DOHH2 (cell line): ENCODE measurements around the gene FDXR.

Experiments used
- H3F3A ChIP-seq: fragments of 200-600 bp; sonication (generic), shearing (Covaris generic); 2 replicates; pipeline ENCODE4 v1.6.0; 2016; ENCODE audit warnings: antibody characterized with exemption, mild to moderate bottlenecking; ENCODE audit not compliant: control insufficient read depth, insufficient read depth
- H3K27ac ChIP-seq: fragments of 200-600 bp; sonication (generic); 2 replicates; pipeline ENCODE4 v1.5.1; 2014; ENCODE audit warnings: low read depth, mild to moderate bottlenecking, low read length, moderate library complexity
- H3K27me3 ChIP-seq: fragments of 200-600 bp; sonication (generic); 2 replicates; pipeline ENCODE4 v1.6.1; 2014; ENCODE audit warnings: mild to moderate bottlenecking, low read length, mixed read lengths; ENCODE audit not compliant: control insufficient read depth
- H3K36me3 ChIP-seq: fragments of 200-600 bp; sonication (generic); 2 replicates; pipeline ENCODE4 v1.6.1; 2014; ENCODE audit warnings: mild to moderate bottlenecking, low read length, moderate library complexity, mixed read lengths; ENCODE audit not compliant: control insufficient read depth
- H3K4me1 ChIP-seq: fragments of 200-600 bp; sonication (generic); 2 replicates; pipeline ENCODE4 v1.6.1; 2014; ENCODE audit warnings: mild to moderate bottlenecking, low read length, mixed read lengths; ENCODE audit not compliant: control insufficient read depth
- H3K4me2 ChIP-seq: fragments of 200-600 bp; sonication (generic); 2 replicates; pipeline ENCODE4 v1.6.0; 2014; ENCODE audit warnings: mild to moderate bottlenecking, low read length, moderate library complexity
- H3K4me3 ChIP-seq: fragments of 200-600 bp; sonication (generic); 2 replicates; pipeline ENCODE4 v1.5.1; 2014; ENCODE audit warnings: mild to moderate bottlenecking, low read length, mixed read lengths
- H3K79me2 ChIP-seq: fragments of 200-600 bp; sonication (generic); 2 replicates; pipeline ENCODE4 v1.6.1; 2014; ENCODE audit warnings: mild to moderate bottlenecking, low read length, mixed read lengths; ENCODE audit not compliant: control insufficient read depth
- H3K9me2 ChIP-seq: fragments of 200-600 bp; sonication (generic); replicated peaks from 2 replicates; pipeline ENCODE4 v1.6.1; 2014; ENCODE audit warnings: mild to moderate bottlenecking, low read length, mixed read lengths; ENCODE audit not compliant: control insufficient read depth
- H3K9me3 ChIP-seq: fragments of 200-600 bp; sonication (generic); 2 replicates; pipeline ENCODE4 v1.6.1; 2014; ENCODE audit warnings: antibody characterized with exemption, low read length, mixed read lengths; ENCODE audit not compliant: control insufficient read depth, insufficient read depth
- H4K20me1 ChIP-seq: fragments of 200-600 bp; sonication (generic); 2 replicates; pipeline ENCODE4 v1.6.0; 2014; ENCODE audit warnings: low read depth, mild to moderate bottlenecking, antibody characterized with exemption, low read length, moderate library complexity; ENCODE audit not compliant: control insufficient read depth, insufficient read depth
- CTCF ChIP-seq: fragments of 200-600 bp; sonication (generic); IDR thresholded peaks from one replicate; pipeline ENCODE4 v1.5.1; 2014; ENCODE audit warnings: antibody characterized with exemption, mild to moderate bottlenecking, low read depth, low read length; ENCODE audit not compliant: poor library complexity, severe bottlenecking
- EZH2phosphoT487 ChIP-seq: fragments of 200-600 bp; sonication (generic); IDR thresholded peaks from 2 replicates; pipeline ENCODE4 v1.6.1; 2017; ENCODE audit warnings: borderline replicate concordance, mild to moderate bottlenecking, antibody characterized with exemption, low read length, moderate library complexity, mixed read lengths

The FDXR gene

DNA sequence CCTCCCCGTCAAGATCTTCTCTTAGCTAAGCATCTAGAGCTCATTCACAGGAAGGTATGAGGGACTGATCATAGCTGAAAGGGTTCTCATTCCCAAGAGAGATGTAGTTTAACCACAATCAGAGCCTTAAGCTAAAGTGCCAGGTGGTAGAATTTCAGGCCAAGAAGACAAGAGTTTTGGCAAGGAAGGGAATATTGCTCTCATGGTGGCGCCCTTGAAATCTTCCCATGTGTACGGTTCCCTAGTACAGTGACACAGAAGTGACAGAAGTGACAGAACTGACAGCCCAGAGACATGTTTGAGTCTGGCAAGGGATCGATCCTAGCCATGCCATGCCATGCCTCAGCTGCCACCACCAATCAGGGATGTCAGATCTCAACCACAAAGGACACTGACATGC is 15.6 kb downstream of the FDXR start:
- no peak overlapping the region for H3K4me2 ChIP-seq
- no peak overlapping the region for H3K27ac ChIP-seq
- H3K36me3 ChIP-seq, result no peaks in the 10 kb centered on the region
- peaks cover 8% of the 10 kb centered on the region for H3K4me1 ChIP-seq
- H3K4me3 ChIP-seq, result no peak overlapping the region
- H4K20me1 ChIP-seq, result no peaks in the 10 kb centered on the region; the same call in 1 of the 2 replicates
- TF ChIP-seq CTCF (no peak), EZH2phosphoT487 (no peak)
- H3K79me2 ChIP-seq, result no peaks in the 10 kb centered on the region
- H3K9me3 ChIP-seq, result no peaks in the 10 kb centered on the region
- no peaks in the 10 kb centered on the region for H3K9me2 ChIP-seq
- peaks cover 55% of the 10 kb centered on the region for H3K27me3 ChIP-seq
- no peaks in the 10 kb centered on the region for H3F3A ChIP-seq

DNA sequence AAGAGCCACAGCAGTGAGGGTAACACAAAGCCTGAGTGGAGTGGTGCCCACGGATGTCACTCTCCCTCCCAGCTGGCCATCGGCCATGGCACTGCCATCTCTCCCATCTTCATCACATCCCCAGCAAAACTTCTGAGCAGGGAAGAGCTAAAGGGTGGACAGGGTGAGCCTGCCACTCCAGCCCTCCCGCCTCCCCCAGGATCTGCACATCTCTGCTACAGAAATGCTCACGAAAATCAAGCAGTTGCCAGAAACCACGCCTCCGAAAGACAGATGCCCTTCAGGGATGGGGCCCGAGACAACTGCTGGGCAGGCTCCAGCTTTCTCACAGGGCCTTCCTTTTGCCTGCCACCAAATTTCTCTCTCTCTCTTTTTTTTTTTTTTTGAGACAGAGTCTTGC is 16.7 kb downstream of the FDXR start:
- no peaks in the 10 kb centered on the region; the same call in 1 of the 2 replicates for H4K20me1 ChIP-seq
- peaks cover 49% of the 10 kb centered on the region for H3K27me3 ChIP-seq
- H3K36me3 ChIP-seq, result no peaks in the 10 kb centered on the region
- H3K27ac ChIP-seq, result no peak overlapping the region
- H3K9me2 ChIP-seq, result no peaks in the 10 kb centered on the region
- H3K79me2 ChIP-seq, result no peaks in the 10 kb centered on the region
- H3K4me3 ChIP-seq, result no peak overlapping the region
- no peaks in the 10 kb centered on the region for H3K9me3 ChIP-seq
- peaks cover 8% of the 10 kb centered on the region for H3K4me1 ChIP-seq
- TF ChIP-seq CTCF (no peak), EZH2phosphoT487 (no peak)
- no peak overlapping the region for H3K4me2 ChIP-seq
- no peaks in the 10 kb centered on the region for H3F3A ChIP-seq

- TF ChIP-seq EZH2phosphoT487 (no peak), CTCF (no peak)
- Histone ChIP-seq H3K4me3 (no peak overlapping the region), H3K27ac (no peak overlapping the region), H3K4me1 (peaks cover 5% of the 10 kb centered on the region), H4K20me1 (no peaks in the 10 kb centered on the region; the same call in 1 of the 2 replicates), H3K4me2 (no peak overlapping the region), H3K36me3 (no peaks in the 10 kb centered on the region), H3K27me3 (peaks cover 41% of the 10 kb centered on the region), H3K79me2 (no peaks in the 10 kb centered on the region), H3F3A (no peaks in the 10 kb centered on the region), H3K9me2 (no peaks in the 10 kb centered on the region), H3K9me3 (no peaks in the 10 kb centered on the region)
Observed at GRCh38 chr17:74855323-74855722, 17.5 kb downstream of the FDXR start.

- no peaks in the 10 kb centered on the region for H3K36me3 ChIP-seq
- peaks cover 36% of the 10 kb centered on the region for H3K27me3 ChIP-seq
- H3K27ac ChIP-seq, result no peak overlapping the region
- H3K4me2 ChIP-seq, result no peak overlapping the region
- no peaks in the 10 kb centered on the region; the same call in 1 of the 2 replicates for H4K20me1 ChIP-seq
- no peaks in the 10 kb centered on the region for H3K79me2 ChIP-seq
- TF ChIP-seq CTCF (no peak), EZH2phosphoT487 (no peak)
- no peaks in the 10 kb centered on the region for H3K9me2 ChIP-seq
- no peaks in the 10 kb centered on the region for H3F3A ChIP-seq
- no peaks in the 10 kb centered on the region for H3K4me1 ChIP-seq
- no peak overlapping the region for H3K4me3 ChIP-seq
- no peaks in the 10 kb centered on the region for H3K9me3 ChIP-seq
Observed at GRCh38 chr17:74854792-74855191, 18.0 kb downstream of the FDXR start.
